BE2C (cell line): Measurements from ENCODE around the gene CDT1.

Source experiments
- DNase-seq: peaks from one replicate; pipeline ENCODE4 v3.0.0-alpha.2; 2020
- H3K27me3 ChIP-seq: fragments of 250-450 bp; sonication (Bioruptor Pico); 2 replicates; pipeline ENCODE4 v1.5.1; 2020; ENCODE audit warnings: mild to moderate bottlenecking
- H3K36me3 ChIP-seq: fragments of 250-450 bp; sonication (Bioruptor Pico); 2 replicates; pipeline ENCODE4 v1.5.1; 2020; ENCODE audit warnings: mild to moderate bottlenecking
- H3K4me1 ChIP-seq: fragments of 250-450 bp; sonication (Bioruptor Pico); 2 replicates; pipeline ENCODE4 v1.5.1; 2020
- H3K4me3 ChIP-seq: 2 replicates; pipeline ENCODE4 v1.5.1; 2011; ENCODE audit warnings: low read depth, low read length
- H3K9me3 ChIP-seq: fragments of 250-450 bp; sonication (Bioruptor Pico); 2 replicates; pipeline ENCODE4 v1.5.1; 2020
- CTCF ChIP-seq: IDR thresholded peaks from 2 replicates; pipeline ENCODE4 v1.5.1; 2012; ENCODE audit warnings: mild to moderate bottlenecking, low read depth, low read length

CDT1 gene

GRCh38 chr16:88855176-88855575 is 51.6 kb downstream of the CDT1 start:
- no peak overlapping the region for H3K4me3 ChIP-seq
- H3K36me3 ChIP-seq: no peaks in the 10 kb centered on the region; the same call in none of the 2 replicates
- DNase-seq: no peak
- no peaks in the 10 kb centered on the region for H3K27me3 ChIP-seq
- H3K4me1 ChIP-seq: peaks cover 3% of the 10 kb centered on the region; the same call in 1 of the 2 replicates
- TF ChIP-seq CTCF: no peak
- H3K9me3 ChIP-seq: no peaks in the 10 kb centered on the region

- Histone ChIP-seq H3K4me1 (peaks cover 3% of the 10 kb centered on the region; the same call in 1 of the 2 replicates), H3K27me3 (no peaks in the 10 kb centered on the region), H3K4me3 (peak overlapping the region; percentile 53; the same call in 1 of the 2 replicates), H3K36me3 (peaks cover 3% of the 10 kb centered on the region), H3K9me3 (no peaks in the 10 kb centered on the region)
- TF ChIP-seq CTCF: no peak
- no peak for DNase-seq
Observed at GRCh38 chr16:88855736-88856121, 52.1 kb downstream of the CDT1 start.

- H3K9me3 ChIP-seq: no peaks in the 10 kb centered on the region
- no peak for DNase-seq
- no peak for TF ChIP-seq CTCF
- no peaks in the 10 kb centered on the region for H3K27me3 ChIP-seq
- H3K36me3 ChIP-seq: peaks cover 5% of the 10 kb centered on the region
- H3K4me3 ChIP-seq: peak overlapping the region; percentile 96
- H3K4me1 ChIP-seq: peaks cover 3% of the 10 kb centered on the region; the same call in 1 of the 2 replicates
Observed at GRCh38 chr16:88856122-88856827, 52.7 kb downstream of the CDT1 start.

GRCh38 chr16:88856828-88857727 is 53.5 kb downstream of the CDT1 start, which contains the start of the genes GALNS and TRAPPC2L:
Gene GALNS, minus strand, starts transcription at chr16:88856947. Its CDS starts 70 bp downstream, at chr16:88856877.
Gene TRAPPC2L, plus strand, starts transcription at chr16:88857127. Its CDS starts 24 bp downstream, at chr16:88857151.
- H3K27me3 ChIP-seq: no peaks in the 10 kb centered on the region
- peak within 1 kb of the TSS; percentile 96 for H3K4me3 ChIP-seq
- H3K9me3 ChIP-seq: no peaks in the 10 kb centered on the region
- no peak for TF ChIP-seq CTCF
- H3K36me3 ChIP-seq: peaks cover 5% of the 10 kb centered on the region
- DNase-seq: peak; percentile 99
- H3K4me1 ChIP-seq: peaks cover 3% of the 10 kb centered on the region; the same call in 1 of the 2 replicates

GRCh38 chr16:88857728-88858339 is 54.2 kb downstream of the CDT1 start:
- Histone ChIP-seq H3K36me3 (peaks cover 5% of the 10 kb centered on the region), H3K9me3 (no peaks in the 10 kb centered on the region)
- TF ChIP-seq CTCF: peak; percentile 83

More at GRCh38 chr16:88857728-88858339, 54.2 kb downstream of the CDT1 start:
- peak; percentile 85 for DNase-seq
- Histone ChIP-seq H3K4me1 (peaks cover 3% of the 10 kb centered on the region; the same call in 1 of the 2 replicates), H3K4me3 (peak overlapping the region; percentile 96), H3K27me3 (no peaks in the 10 kb centered on the region)
